EH (cell line): Measurements from ENCODE around the gene TTLL6.
A peak's percentile ranks its signal among the peaks of the same experiment; 100 is the strongest.

Source experiments
- DNase-seq: peaks from one replicate; pipeline ENCODE4 v3.0.0-alpha.2; 2015; ENCODE audit warnings: low read depth

The TTLL6 gene

DNA sequence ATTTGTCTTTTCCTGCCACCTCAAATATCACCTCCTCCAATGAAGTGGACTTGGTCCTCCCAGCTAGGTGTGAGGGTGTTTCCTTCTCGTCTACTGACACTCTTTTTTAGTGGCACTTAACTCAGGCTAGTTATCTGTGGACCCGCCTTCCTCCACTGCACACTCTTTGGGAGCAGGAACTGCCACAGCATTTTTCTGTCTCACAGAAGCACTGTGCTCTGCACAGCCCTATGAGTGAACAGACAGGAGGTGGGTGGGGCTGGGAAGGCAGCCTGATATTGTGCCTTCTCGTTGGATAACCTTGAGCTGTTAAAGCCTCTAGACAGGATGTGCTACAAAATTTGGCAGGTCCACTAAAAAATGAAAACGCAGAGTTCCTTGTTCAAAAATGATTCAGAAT lies 56.6 kb downstream of the TTLL6 start:
- no peak for DNase-seq

- no peak for DNase-seq
Observed at GRCh38 chr17:48759288-48759687, 57.7 kb downstream of the TTLL6 start.

GRCh38 chr17:48757524-48757961 lies 59.5 kb downstream of the TTLL6 start:
- DNase-seq = peak; percentile 9

DNA sequence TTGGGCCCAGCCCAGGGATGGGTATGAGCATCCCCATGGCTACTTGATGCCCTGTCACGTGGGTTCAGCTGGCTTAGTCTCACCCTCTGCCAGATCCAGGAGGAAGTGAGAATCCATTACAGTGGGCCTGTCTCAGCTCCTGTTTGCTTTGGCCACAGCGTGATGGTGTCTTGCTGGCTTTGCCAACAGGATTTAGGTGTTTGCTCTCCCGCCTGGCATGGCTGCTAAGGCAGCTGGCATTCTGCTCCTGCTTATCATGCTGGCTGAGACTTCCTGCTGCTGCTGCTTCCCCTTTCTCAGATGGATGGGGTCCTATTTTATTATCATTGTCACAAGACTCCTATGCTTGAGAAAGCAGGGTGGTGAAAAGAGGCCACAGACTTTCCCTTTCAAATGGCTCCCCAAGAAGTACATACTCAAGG lies 60.2 kb downstream of the TTLL6 start:
- no peak for DNase-seq

- DNase-seq = no peak
Observed at GRCh38 chr17:48755356-48755755, 61.7 kb downstream of the TTLL6 start.

DNA sequence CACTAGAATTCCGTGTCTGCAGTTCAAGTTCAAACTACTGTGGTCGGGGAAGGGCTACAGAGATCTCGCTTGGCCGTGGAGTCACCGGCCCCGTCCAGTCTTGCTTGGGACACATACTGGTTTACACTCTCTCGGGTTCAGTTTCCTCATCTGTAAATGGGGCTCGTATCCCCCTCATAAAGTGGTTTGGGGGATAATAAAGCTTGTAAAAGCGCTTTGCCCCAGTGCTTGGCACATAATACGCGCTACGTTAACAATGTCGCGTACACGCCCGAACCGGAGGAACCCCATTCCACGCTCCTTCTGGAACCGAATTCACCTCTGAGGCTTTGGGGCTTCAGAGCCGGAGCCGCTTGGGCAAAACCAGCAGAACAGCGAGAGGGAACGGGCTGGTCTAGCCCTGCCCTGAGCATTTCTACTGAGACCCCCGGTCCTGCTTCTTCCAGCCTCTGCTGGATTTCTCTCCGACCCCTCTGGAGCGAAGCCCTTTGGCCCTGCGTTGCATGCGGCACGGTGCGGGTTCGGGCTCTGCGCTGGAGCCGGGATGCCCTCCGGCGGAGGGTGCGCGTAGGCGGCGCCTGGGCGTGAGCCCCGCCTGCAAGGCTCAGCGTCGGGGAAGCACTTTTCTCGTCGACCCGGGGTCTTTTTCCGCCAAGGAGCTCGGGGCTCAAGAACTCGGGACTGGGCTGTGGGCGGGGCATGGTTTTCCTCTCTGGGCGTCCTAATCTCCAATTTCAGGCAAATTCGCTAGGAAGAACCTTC lies 62.3 kb downstream of the TTLL6 start:
- DNase-seq = no peak

- DNase-seq = peak; percentile 49
Observed at GRCh38 chr17:48753794-48754499, 63.1 kb downstream of the TTLL6 start.

GRCh38 chr17:48752399-48753288 lies 64.4 kb downstream of the TTLL6 start:
- no peak for DNase-seq

DNA sequence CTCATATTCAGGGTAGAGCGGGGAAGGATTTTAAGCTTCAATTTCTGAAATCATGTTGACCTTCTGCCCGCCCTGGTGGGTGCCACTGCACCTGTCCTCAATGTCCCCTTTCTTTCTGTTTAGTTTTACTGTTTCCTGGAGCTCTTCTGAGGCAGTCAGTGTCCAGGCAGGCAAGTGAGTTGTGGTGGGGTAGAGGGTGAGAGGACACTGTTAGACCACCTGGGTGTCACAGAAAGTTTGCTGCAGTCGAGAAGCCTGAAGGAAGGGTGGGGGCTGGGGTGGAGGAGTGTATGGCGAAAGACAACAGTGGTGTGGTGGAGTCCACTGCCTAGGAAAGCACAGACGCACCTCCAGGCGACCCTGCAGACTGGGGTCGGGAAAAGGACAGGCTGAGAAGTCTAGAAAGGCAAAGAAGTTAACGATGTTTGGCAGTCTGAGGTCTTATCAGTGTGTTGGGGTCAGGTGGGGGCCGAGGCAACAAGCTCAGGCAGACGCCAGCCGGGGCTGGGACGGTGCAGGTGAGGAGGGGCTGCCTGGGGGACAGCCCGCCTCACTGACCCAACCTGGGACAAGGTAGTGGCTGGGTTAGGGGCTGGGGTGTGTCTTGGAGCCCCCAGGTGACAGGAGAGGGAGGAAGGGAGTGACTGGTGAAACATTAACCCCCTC lies 65.2 kb downstream of the TTLL6 start:
- DNase-seq = no peak

- DNase-seq = no peak
Observed at GRCh38 chr17:48751172-48751571, 65.9 kb downstream of the TTLL6 start.

DNA sequence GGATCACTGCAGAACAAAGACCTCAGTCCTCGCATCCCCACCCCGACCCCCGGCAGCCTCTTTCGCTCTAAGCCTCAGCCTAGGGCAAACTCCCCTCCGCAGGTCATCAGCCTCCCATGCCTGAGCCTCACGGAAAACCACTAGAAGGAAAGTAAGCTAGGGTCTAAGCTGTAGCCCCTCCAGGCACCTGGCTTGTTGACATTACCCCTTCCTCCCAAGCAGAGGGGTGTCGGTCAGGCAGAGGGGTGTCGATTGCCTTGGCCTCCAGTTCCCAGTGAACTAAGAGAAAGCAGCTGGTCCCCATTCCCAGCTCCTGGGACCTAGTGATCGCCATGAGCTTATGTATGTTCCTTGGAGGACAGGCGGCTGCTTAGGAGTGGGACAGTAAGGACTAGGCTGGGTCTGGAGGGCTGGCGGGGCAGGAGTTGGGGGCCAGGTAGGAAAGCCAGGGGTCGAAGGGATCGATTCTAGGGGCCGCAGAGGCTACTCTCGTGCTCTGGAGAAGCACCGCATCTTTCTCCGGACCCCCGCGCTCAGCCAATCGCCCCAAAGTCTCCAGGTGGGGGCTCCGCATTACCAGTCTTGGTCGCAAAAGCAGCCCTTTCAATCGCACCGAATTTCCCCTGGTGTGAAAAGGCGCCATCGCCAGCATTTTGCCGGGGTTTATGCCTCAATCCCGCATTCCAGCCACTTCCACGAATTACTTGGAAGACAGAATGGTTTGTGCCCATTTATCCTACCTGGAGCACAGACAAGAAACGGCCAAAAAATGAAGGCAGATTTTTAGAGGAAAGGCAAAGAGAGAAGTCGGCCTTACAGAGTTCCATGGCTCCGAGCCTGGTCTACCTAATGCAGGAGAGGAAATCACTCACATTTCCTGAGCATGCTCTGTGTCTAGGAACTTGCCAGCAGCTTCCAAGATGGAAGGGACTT lies 67.1 kb downstream of the TTLL6 start:
- no peak for DNase-seq

GRCh38 chr17:48748718-48749566 lies 68.1 kb downstream of the TTLL6 start:
- no peak for DNase-seq

DNA sequence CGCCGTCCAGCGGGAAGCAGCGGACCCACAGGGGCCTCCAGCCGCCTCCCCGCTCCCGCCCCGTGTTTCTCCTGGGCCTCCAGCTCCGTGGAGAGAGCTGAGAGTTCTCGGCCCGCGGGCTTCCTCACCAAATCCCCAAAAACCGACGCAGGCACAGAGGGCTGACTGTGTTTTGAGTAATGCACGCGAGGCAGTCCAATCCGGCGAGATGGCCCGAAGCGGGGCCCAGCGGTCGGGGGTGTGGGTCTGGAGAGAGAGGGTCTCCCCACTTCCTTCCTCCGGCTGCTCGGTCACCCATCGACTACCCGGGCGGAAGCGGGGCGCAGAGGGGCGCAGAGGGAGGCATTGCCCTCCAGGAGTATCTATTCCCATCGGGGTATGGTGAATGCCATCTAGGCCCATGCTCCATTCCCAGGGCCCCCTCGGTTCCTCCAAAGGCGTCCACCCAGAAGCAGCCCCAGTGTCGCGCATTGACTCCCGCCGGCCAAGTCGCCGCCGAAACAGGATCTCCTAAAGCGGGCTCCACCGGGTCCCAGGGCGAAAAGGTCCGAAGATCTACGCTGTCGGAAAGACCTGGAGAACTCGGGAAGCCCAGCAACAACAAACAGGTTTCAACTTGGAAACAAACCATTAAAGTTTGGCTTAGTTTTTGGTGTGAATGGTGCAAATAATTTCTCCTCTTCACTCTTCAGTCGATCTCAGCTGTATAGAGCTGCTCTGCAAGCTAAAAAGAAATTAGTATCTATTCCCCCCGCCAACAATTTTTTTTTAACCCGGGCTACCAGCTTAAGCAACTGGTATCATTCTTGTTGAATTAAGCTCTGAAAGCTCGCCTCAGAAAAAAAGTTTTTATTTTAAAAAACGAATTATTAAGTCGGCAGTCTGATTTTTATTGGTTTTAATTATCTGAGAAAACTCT lies 69.3 kb downstream of the TTLL6 start:
- DNase-seq = no peak

- no peak for DNase-seq
Observed at GRCh38 chr17:48746916-48747444, 70.0 kb downstream of the TTLL6 start.

- DNase-seq = no peak
Observed at GRCh38 chr17:48745381-48746275, 71.4 kb downstream of the TTLL6 start.

GRCh38 chr17:48740537-48740936 lies 76.5 kb downstream of the TTLL6 start:
- no peak for DNase-seq

GRCh38 chr17:48738803-48739526 lies 78.1 kb downstream of the TTLL6 start:
- DNase-seq = no peak
